Measurements from ENCODE around the gene MCEE.
"Not testable (repeated sequence)": the region's sequence is repeated elsewhere in the genome, so short reads cannot be mapped to it uniquely, and the experiment has no call there.

MCEE gene

DNA sequence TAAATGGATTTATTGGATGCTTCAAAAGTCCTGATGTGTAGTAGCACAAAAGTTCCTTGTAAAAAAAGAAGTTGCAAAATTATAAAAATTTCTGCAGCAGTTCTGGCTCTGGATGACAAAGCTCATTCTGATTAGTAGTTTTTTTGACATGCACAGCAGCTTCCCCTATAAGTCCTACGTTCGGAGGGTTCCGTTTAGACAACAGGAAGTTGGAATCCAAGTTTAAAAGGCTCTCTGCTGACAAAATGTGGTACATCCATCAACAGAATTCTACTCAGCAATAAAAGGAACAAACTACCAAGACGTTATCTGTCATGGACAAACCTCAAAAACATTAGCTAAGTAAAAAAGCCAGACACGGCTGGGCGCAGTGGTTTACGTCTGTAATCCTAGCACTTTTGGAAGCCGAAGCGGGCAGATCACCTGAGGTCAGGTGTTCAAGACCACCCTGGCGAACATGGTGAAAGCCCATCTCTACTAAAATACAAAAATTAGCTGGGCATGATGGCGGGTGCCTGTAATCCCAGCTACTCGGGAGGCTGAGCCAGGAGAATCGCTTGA is 46.2 kb downstream of the MCEE start:
- DNase-seq (ENCODE audit: low read depth in 2 of 2, low spot score in 1 of 2) = not testable (repeated sequence)

DNA sequence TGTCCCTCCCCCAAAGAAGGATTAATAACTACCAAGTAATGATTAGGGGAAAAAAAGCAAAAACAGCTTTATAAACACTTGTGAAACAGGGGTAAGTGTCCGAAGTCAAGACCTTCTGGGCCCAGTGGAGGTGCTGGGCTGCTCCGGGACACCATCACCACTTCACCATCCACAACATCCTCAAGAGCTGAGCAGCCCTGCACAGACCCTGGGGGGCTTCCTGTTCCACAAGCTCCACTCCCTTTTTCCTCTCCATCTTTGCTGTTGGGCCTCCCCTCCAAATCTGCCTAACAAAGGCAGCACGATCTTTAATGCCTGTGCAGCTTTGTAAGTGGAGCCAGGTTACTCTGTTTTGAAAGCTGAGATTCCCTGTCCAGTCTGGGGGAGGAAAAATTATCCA is 46.7 kb downstream of the MCEE start:
- not testable (repeated sequence) for DNase-seq (ENCODE audit: low read depth in 2 of 2, low spot score in 1 of 2)

DNA sequence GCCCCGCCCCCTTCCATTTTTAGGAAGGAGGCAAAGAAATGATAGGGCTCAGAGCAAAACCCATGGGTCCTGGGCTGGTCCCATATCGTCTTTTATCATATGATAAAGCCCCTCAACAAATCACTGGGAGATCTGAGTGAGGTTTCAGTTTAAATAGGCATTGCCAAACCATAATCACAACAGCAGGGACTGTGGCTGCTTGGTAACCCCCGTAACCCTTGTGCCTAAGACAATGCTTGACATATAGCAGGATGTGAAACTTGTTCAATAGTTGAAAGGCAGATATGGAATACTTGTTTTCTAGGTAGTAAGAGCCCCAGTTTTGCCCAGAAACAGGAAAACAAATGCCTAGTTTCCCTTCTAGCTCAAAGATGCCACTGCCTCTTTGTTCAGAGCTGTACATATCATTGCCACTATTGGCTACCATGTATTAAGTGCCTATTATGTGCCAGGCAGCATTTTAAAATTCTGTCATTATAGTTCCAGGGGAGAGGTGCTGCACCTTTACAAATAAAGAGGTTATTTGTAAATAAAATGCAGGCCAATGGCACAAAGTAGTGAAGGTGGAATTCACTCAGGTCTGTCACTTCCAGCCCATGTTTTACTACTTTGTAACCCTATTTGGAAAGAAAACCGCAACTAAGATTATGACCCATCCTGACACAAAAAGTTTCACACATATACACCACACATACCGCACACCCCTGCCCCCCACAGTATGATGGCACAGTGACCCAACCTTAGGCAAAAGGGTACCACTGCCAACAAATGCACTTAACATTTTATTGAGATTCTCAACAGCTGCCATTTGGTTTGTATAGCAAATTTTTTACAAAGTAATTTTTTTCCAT is 47.4 kb downstream of the MCEE start:
- no peak for DNase-seq (ENCODE audit: low read depth in 2 of 2, low spot score in 1 of 2)

DNA sequence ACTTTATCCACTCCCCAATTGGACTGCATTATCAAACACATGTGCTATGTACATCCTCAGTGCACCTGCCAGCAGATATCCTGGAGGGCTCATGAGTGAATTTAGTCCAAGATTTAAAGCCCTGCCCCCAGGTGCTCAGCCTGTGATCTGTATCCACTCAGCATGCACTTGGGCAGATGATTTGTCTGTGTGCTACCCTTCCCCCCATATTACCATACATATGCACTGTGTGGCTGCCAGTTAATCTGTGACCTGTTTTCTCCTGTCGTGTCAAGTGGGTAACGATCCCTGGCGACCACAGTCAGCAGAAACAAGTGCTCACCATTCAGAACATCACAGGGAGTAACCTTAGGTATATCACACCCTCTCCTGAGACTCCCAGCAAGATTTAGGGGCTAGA is 51.4 kb downstream of the MCEE start:
- DNase-seq (ENCODE audit: low read depth in 2 of 2, low spot score in 1 of 2) = no peak

DNA sequence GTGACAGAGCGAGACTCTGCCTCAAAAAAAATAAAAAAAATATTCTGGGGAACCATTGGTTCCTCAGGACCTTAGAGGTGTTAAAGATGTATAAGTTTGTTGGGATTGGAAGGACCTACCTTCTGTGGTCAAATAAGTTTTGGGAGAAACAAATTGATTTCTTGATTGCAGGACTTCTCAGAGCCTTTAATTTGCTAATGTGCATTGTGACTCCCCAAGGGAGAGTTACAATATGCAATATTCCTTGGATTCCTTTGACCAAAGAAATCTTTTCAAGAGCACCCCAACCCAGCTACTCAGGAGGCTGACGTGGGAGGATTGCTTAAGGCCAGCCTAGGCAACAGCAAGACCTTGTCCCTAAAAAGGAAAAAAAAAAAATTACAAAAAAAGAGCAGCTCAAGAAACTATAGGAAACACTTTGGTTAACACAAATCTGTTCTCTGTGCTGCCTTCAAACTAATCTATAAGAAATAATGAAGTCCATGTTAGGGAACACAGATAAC is 55.1 kb downstream of the MCEE start:
- no peak for DNase-seq (ENCODE audit: low read depth in 2 of 2, low spot score in 1 of 2)

DNA sequence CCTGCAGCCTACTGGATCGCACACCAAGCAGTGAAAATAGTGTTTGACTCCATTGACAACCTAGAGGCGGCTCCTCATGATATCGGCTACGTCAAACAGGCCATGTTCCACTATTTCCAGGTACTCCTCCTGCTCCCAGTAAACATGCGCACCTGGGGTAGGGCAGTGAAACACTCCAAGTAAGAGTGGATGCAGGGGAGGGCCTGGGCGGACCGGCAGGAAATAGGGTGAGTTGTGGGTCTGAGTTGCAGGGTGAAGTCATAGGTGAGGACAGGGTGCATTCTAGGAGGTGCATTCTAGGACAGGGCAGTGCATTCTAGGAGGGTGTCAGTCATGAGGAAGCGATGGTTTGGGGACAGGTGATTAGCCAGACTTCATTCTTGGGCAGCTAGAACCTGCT is 56.6 kb downstream of the MCEE start:
- DNase-seq (ENCODE audit: low read depth in 2 of 2, low spot score in 1 of 2) = no peak

DNA sequence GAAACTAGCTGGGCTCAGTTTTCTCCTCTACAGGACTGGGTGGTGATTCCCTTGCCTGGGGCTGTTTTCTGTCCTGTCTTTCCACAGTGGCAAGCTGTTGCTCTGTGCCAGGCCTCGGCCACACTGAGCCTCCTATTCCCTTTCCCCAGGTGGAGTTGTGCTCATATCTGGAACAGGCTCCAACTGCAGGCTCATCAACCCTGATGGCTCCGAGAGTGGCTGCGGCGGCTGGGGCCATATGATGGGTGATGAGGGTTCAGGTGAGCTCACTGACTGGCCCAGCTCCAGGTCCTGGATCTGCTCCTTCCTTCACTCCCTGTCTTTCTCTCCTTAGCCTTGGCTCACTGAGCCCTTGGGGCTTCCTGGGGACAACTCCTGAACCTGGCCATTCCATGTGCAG is 57.5 kb downstream of the MCEE start:
- no peak for DNase-seq (ENCODE audit: low read depth in 2 of 2, low spot score in 1 of 2)

DNA sequence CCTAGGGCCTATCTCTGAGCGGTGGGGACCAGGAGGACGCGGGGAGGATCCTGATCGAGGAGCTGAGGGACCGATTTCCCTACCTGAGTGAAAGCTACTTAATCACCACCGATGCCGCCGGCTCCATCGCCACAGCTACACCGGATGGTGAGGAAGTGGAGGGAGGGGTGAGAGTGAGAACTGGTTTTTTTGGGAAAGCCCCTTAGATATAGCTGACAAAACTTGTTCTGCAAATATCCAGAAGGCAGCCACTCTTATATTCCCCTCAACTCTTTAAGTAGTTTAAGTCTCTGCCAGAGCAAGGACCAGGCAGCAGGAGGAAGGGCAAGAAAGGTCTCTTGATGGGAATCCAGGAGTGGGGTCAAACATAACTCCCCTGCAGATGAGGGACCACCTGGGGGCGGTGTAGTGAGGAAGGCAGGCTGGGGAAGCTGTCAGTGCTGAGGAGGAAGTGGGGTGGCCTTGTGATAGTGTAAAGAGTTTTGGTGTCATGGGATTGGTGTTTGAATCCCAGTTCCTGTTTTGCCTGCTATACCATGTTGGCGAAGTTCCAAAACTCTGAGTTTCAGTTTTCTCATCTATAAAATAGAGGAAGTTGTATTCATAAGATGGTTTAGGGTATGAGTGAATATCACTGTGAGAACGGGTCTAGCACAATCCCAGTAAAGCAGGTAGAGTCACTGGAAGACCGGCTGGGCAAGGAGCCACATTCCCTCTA is 58.2 kb downstream of the MCEE start:
- peak in 1 of 2 donors; percentile 21 for DNase-seq (ENCODE audit: low read depth in 2 of 2, low spot score in 1 of 2)

DNA sequence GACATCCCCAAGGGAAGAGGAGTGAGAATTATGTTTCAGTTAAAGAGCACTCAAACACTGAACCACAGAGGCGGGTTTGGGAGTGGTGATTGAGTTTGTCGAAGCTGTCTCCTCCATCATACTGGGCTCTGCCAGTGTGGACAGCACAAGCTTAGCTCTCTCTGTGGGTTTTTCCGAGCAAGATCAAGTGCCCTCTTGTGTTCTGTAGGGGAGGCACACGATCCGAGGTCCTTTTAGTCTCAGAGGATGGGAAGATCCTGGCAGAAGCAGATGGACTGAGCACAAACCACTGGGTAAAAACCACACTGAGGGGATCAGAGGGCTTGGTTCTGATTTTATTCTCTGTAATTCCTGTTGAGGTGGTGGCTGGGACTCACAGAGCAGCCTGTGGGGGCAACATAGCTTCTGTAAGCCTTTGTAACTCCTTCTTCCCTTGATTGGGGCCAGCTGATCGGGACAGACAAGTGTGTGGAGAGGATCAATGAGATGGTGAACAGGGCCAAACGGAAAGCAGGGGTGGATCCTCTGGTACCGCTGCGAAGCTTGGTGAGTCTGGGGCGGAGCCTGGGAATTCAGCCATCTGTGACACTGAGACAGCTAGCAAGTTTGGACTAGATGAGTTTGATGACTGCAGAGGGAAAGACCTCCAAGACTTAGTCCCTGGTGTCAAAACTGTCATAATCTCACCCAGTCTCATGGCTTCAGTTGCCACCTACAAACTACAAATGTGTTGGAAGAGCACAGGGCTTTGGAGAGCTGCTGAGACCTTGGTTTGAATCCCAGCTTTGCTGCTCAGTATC is 59.5 kb downstream of the MCEE start:
- no peak for DNase-seq (ENCODE audit: low read depth in 2 of 2, low spot score in 1 of 2)

DNA sequence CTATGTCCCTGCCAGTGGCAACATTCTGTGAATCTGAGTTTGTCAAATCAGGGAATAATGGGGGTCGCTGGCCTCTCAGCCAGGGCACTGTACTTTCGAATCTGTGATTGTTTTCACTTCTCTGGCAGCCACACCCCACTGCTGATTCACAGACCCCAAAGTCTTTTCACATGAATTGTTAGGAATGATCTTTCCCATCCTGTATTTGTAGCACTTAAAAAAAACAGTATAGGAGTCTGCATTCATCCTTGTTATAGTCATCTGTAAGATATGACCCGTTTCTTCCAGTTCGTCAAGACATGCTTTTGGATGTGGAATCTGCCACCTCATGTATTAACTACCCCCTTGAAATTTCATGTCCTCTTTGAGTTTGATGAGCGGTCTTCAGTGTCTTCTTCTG is 60.7 kb downstream of the MCEE start:
- no peak for DNase-seq (ENCODE audit: low read depth in 2 of 2, low spot score in 1 of 2)

DNA sequence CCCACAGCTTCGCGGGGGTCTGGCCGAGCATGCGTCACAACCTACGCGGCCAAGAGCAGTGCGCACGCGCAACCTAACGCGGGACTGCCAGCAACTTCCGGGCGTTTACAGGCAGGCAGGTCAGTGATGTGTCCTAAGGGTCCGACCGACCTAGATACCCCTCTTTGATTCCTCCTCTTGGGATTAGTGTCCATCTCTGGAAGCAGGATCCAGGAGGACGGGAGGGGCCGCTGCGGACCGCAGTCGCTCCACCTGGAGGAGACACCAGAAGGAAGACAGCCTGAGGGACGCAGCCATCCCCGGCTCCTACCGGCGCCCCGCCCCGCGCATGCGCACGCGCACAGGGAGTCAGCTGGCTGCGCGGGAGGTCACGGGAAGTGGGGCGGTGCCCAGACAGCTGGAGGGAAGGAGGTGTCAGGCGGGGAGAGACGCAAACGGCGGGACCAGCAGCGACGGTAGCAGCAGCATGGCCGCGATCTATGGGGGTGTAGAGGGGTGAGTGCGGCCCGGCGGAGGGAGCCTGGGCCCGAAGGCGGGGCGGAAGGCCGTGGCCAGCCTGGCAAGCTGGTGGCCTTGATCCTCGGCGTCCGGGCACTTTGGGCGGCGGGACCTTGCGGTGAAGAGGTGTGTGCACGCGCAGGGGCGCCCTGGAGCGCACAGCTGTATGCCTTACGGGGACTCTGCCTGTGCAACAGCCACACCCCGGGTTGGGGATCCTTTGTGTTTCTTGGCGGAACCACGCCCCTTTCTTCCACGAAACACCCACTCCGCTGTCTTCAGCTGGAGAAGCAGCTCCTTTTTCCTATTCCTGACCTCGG is 61.6 kb downstream of the MCEE start, which contains the start of gene NAGK:
Gene NAGK (plus strand): TSS at position 431 of the 818 bp plus-strand sequence. CDS start 36 bp downstream, at position 467.
- DNase-seq (ENCODE audit: low read depth in 2 of 2, low spot score in 1 of 2) = peak; percentile 91 to 94

DNA sequence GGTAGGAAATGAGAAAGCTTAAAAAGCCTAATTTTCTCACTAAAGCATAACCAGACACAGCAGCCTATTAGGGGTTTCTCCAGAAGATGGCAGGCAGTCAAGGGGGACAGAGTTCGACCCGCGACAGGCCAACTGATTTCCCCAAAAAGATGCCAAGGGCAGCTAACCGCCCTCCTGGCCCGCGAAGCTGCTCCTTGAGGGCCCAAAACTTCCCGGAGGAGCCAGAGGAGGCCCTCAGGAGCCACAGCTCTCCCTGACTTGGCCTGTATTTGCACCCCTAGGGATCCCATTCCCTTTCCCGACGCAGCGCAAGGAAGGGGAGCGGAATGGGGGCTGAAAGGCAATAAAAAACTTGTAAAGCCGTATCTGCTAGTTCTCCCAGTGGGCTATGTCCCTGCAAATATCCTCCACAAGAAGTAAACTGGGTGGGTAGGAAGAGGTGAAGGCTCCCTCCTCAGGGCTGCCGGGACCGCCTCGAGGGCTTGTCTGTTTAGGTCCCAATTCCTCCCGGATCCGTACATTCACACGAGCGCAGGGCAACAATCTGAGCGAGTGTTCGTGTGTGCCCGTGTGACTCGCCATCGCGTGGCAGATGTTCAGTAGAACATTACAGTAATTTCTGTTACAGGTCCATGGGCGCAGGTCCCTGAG is 62.3 kb downstream of the MCEE start:
- DNase-seq (ENCODE audit: low read depth in 2 of 2, low spot score in 1 of 2) = no peak

DNA sequence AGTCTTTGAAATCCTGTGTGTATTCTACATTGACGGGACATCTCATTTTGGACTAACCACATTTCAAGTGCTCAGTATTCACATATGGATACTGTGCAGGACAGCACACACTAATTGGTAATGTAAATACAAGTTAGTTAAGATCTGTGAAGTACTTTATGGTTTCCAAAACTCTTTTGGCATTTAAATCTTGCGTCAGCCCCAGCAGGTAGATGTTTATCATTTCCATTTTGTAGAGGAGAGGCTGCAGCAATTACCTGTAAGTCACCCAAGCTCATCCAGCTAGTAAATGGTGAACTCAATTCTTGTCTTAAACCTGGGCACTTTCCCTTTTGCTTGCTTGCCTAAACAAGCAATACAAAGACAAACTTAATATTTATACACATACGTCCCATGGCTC is 63.2 kb downstream of the MCEE start:
- no peak for DNase-seq (ENCODE audit: low read depth in 2 of 2, low spot score in 1 of 2)

DNA sequence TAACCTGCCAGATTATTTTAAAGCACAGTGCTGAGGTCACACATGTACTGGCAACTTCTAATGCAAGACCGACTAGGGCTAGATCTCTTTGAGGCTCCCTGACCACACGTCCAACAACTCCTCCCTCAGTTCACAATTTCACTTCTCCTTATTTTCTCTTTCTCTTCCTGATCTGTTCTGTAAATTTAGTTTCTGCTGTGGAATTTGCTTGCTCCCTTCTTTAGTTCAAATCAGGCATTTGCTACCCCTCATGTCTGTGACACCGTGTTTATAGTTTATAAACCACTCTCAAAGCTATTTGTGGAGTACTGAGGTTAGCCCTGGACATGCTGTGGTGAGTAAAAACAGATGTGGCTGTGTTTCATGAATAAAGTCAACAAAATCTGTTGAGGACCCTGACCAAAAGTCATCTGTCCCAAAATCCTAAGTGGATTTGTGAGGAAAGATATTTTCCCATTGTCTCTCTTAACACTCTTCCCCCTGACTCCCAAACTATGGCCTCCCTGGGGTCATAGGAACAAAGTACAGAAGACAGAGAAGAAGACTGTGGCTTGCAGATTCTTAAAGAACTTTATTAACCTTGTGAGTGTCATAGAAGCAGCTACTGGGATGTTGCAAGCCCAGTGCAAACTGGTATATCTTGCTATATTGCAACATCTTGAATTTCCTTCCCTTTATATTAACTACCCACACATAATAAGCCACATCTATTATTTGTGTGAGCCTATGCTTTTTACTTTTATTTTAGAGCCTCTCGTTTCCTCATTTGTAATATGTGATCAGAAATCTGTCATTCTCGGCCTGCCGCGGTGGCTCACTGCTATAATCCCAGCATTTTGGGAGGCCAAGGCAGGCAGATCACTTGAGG is 65.0 kb downstream of the MCEE start:
- DNase-seq (ENCODE audit: low read depth in 2 of 2, low spot score in 1 of 2) = no peak

DNA sequence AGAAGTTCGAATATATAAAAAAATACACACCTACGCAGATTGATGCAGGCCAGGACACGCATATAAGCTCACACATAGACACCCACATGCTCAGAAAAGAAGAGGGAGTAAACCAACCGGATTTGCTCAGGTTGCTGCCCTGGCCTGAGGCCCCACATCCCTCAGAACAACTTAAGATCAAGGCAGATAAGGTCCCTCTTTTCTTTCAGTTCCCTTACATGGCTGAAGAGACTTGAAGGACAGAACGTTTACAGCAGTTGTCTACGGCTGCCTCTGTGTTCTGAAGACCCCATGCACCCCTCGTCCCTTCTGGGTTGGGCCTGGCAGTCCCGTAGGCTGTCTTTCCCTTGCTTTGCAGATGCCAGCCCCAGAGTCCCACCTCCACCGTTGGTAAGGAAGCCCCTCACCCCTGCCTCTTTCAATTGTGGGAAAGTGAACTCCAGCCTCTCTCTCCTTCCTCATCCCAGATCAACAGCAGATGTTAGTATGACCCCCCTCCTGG is 65.9 kb downstream of the MCEE start:
- DNase-seq (ENCODE audit: low read depth in 2 of 2, low spot score in 1 of 2) = no peak

DNA sequence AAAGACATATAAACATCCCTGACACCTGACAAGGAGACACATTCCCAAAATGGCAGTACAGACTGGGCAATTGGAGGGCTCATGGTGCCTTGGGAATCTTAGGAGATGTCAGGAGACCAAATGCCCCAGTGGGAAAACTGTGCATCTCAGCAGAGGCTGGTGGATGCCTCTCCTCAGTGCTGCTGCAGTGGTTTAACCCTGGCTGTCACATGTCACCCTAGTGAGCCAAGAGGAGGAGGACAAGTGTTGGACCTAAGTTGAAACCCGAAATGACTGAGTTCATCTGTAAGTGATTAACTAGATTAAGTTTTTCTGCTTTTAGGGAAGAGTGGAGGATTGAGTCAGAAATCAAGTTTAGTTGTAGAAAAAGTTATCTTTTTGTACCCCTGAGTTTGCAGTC is 66.8 kb downstream of the MCEE start:
- DNase-seq (ENCODE audit: low read depth in 2 of 2, low spot score in 1 of 2) = no peak

DNA sequence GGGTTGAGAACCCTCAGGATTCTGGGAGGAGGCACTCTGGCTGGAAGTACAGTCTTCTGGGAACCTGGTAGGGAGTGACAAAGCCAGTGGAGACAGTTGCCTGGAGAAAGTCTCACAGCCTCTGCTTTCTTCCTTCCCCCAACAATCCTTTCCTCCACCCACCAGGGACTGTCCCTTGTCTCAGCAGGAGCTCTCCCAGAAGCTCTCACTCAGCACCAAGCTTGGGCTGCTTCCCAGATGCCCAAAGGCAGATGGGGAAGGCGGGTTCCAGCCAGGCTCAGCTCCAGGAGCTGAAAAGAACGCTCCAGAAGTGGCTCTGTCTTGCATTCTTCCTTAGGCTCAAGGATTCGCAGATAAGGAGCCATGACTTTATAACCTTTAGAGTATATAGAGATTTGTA is 69.2 kb downstream of the MCEE start:
- no peak for DNase-seq (ENCODE audit: low read depth in 2 of 2, low spot score in 1 of 2)

DNA sequence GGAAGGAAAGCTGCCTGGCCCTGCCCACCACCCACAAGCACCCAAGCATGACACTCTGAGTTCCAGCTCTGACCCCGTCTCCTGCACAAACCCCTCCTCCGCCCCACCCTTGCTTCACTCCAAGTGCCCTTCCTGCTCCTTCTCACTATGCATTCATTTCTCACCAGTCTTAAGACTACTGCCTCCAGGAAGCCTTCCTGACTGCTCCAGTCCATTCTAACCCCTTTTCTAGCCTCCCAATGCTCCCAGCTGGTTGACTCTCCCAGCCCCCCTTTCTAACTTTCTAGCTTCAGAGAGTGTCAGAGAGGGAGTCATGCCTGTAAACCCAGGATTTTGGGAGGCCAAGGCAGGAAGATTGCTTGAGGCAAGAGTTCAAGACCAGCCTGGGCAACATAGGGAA is 69.8 kb downstream of the MCEE start:
- DNase-seq (ENCODE audit: low read depth in 2 of 2, low spot score in 1 of 2) = no peak

All from stimulated activated CD8-positive, alpha-beta memory T cell treated with anti-CD3 and anti-CD28 coated beads, Interleukin-4, amount 100 ng/mL, for 1 hour (primary cell).